HEK293 (cell line): ENCODE measurements around the gene NR3C2.

Experiments used
- CTCF ChIP-seq: fragments of 450-650 bp; formaldehyde crosslinking; IDR thresholded peaks from 2 replicates; pipeline ENCODE4 v1.5.1; 2016; ENCODE audit warnings: missing biosample characterization, missing genetic modification characterization
- HOXA7 ChIP-seq: sonication (generic); formaldehyde crosslinking; IDR thresholded peaks from 2 replicates; pipeline ENCODE4 v1.8.1; 2022; ENCODE audit warnings: missing genetic modification reagents, borderline replicate concordance
- REPIN1 ChIP-seq: fragments of 450-650 bp; formaldehyde crosslinking; IDR thresholded peaks from 2 replicates; pipeline ENCODE4 v1.5.1; 2017; ENCODE audit warnings: missing biosample characterization, missing genetic modification characterization, low read depth
- WT1 ChIP-seq: fragments of 450-650 bp; formaldehyde crosslinking; IDR thresholded peaks from 2 replicates; pipeline ENCODE4 v1.5.1; 2016; ENCODE audit warnings: missing biosample characterization, missing genetic modification characterization
- ZBTB8A ChIP-seq: fragments of 450-650 bp; formaldehyde crosslinking; IDR thresholded peaks from 2 replicates; pipeline ENCODE4 v1.5.1; 2016; ENCODE audit warnings: missing biosample characterization, missing genetic modification characterization
- ZNF10 ChIP-seq: fragments of 450-650 bp; formaldehyde crosslinking; IDR thresholded peaks from 2 replicates; pipeline ENCODE4 v1.5.1; 2017; ENCODE audit warnings: missing biosample characterization, missing genetic modification characterization
- ZNF292 ChIP-seq: fragments of 450-650 bp; formaldehyde crosslinking; IDR thresholded peaks from 2 replicates; pipeline ENCODE4 v1.5.1; 2016; ENCODE audit warnings: low read depth, missing biosample characterization, missing genetic modification characterization, borderline replicate concordance
- ZNF423 ChIP-seq: fragments of 450-650 bp; formaldehyde crosslinking; IDR thresholded peaks from 2 replicates; pipeline ENCODE4 v1.5.1; 2016; ENCODE audit warnings: missing biosample characterization, missing genetic modification characterization
- ZNF704 ChIP-seq: fragments of 450-650 bp; formaldehyde crosslinking; IDR thresholded peaks from 2 replicates; pipeline ENCODE4 v1.5.1; 2016; ENCODE audit warnings: missing biosample characterization, missing genetic modification characterization

- TF ChIP-seq CTCF (tag by site-specific recombination) (no peak), WT1 (no peak), ZNF10 (no peak), ZNF292 (tag by site-specific recombination) (no peak), REPIN1 (no peak), ZNF423 (tag by site-specific recombination) (no peak), ZBTB8A (tag by site-specific recombination) (no peak), ZNF704 (no peak), HOXA7 (CRISPR knock-in tag) (no peak)
These were observed 12.6 kb upstream of the NR3C2 start for GRCh38 chr4:148454835-148455234.
